ENCODE measurements around the gene SBNO2. TPM values are rescaled to one million over a fixed set of nuclear protein-coding genes. Genes with fewer than 3 reads are reported as not detected.

Gene SBNO2
- total and polyA plus RNA-seq, 9 of the 15 experiments (the other 6 are each of a cell fraction or from before 2014, with no cell fraction given), result 0.01 to 46.2 (median 6.7) TPM

DNA sequence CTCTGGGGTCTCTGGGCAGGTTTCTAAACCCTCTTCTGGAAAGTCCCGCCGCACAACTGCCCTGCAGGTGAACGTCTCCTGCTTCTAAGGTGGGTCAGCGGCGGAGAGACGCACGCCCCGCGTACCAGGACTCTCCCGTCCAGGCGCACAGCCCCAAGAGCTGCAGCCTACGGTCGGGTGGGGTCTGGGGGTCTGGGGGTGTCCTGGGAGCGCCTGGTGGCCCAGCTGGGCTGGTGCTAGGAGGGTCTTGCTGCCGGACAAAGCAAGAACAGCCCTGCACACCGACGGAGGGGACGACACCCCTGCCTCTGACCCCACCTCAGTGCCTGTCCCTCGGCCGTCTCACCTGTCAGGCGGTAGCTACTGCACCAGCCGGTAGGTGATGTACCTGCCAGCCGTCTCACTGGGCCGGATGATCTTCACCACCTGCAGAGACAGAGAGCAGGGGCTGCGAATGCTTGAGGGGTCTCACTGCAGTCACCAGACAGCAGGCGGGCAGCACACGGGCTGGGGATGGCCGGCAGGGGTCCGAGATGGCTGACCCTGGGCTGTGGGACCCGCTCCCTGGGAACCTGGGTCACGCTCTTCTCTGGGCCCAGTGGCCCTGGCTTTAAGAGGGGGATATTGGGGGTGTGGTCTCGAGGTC lies 84.8 kb downstream of the SBNO2 start:
- intact Hi-C loops (cut with micrococcal nuclease), result no loop called here
- H3K27ac ChIP-seq (ENCODE audit: extremely low read depth, low read depth, low read length), result no peak overlapping the region
- POLR2A ChIA-PET, result interaction anchor here (0.6 to 1.1 kb wide), 4 partner anchors 9 to 226 kb away, joined by 3 read pairs; partner anchors contain the start of gene ATP5F1D
- DNase-seq (ENCODE audit: extremely low read depth in 1 of 4, low spot score in 3 of 4), result no peak
- BruUV-seq (replicated peaks), result no TSS peak
- H3K4me2 ChIP-seq (ENCODE audit: insufficient read depth, low read length), result no peak overlapping the region
- H3K4me3 ChIP-seq, result no peak overlapping the region
- CTCF ChIA-PET (ENCODE audit: low intra/inter-chr PET ratio), result no interaction called here
- peaks cover 3% of the 10 kb centered on the region for H3K9me1 ChIP-seq (ENCODE audit: control insufficient read depth, insufficient read depth, low read length)
- H3K9me3 ChIP-seq (replicated peaks; ENCODE audit: control insufficient read depth, insufficient read depth, low read depth, low read length), result no peaks in the 10 kb centered on the region
- peaks cover 85% of the 10 kb centered on the region for H3K36me3 ChIP-seq (ENCODE audit: control insufficient read depth, insufficient read depth, low read length)
- peaks cover 3 to 68% of the 10 kb centered on the region in 2 experiments; a peak in 4 of 5 replicates for H3K4me1 ChIP-seq (replicated peaks in 1 of 2; ENCODE audit: control insufficient read depth in 2 of 2, insufficient read depth in 2 of 2, low read length in 2 of 2)
- peaks cover 26% of the 10 kb centered on the region for H3K79me2 ChIP-seq (ENCODE audit: control insufficient read depth, insufficient read depth, low read length)
- no peak overlapping the region for H2AFZ ChIP-seq (ENCODE audit: low read depth, low read length)
- in situ Hi-C loops (cut with MboI), result no loop called here
- no peak for FAIRE-seq
- 92% methylated on average over 30 of the region's 32 CpGs for WGBS (ENCODE audit: insufficient coverage, low coverage, missing lambda C conversion rate)
- no peak for ATAC-seq
- no peak for TF ChIP-seq MTA2 (IDR thresholded peaks at IDR 0.05; ENCODE audit: low read depth)
- no peak for TF ChIP-seq NR0B1 (IDR thresholded peaks at IDR 0.05; ENCODE audit: partially characterized antibody)
- TF ChIP-seq KDM1A (IDR thresholded peaks at IDR 0.05), result no peak
- TF ChIP-seq, protein P1, sequence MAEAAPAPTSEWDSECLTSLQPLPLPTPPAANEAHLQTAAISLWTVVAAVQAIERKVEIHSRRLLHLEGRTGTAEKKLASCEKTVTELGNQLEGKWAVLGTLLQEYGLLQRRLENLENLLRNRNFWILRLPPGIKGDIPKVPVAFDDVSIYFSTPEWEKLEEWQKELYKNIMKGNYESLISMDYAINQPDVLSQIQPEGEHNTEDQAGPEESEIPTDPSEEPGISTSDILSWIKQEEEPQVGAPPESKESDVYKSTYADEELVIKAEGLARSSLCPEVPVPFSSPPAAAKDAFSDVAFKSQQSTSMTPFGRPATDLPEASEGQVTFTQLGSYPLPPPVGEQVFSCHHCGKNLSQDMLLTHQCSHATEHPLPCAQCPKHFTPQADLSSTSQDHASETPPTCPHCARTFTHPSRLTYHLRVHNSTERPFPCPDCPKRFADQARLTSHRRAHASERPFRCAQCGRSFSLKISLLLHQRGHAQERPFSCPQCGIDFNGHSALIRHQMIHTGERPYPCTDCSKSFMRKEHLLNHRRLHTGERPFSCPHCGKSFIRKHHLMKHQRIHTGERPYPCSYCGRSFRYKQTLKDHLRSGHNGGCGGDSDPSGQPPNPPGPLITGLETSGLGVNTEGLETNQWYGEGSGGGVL (CRISPR knock-in tag; IDR thresholded peaks at IDR 0.05), result no peak
- TF ChIP-seq RBFOX2 (IDR thresholded peaks at IDR 0.05; ENCODE audit: low read depth, low read length), result peak; percentile 15; the same call in 1 of the 2 replicates
- no peak for TF ChIP-seq PCBP2 (IDR thresholded peaks at IDR 0.05; ENCODE audit: low read depth, low read length, poor library complexity, severe bottlenecking)
- TF ChIP-seq POLR2G (IDR thresholded peaks at IDR 0.05; ENCODE audit: low read depth, low read length), result 0 out of 2 replicates have a peak, but pooled peaks have one; percentile 9
- no peak for TF ChIP-seq KAT2B (IDR thresholded peaks at IDR 0.05; ENCODE audit: low read depth, low read length)
- TF ChIP-seq CTBP1 (IDR thresholded peaks at IDR 0.05; ENCODE audit: borderline replicate concordance), result no peak
- no peak for TF ChIP-seq NFIC (IDR thresholded peaks at IDR 0.05)
- 0 out of 2 replicates have a peak, but pooled peaks have one; percentile 34 for TF ChIP-seq SUPT5H (IDR thresholded peaks at IDR 0.05)
- TF ChIP-seq MTA1 (IDR thresholded peaks at IDR 0.05; ENCODE audit: borderline replicate concordance), result no peak
- peak; percentile 16 for TF ChIP-seq RBM22 (IDR thresholded peaks at IDR 0.05; ENCODE audit: low read depth, low read length, poor library complexity, severe bottlenecking)
- TF ChIP-seq PPARD (CRISPR knock-in tag; IDR thresholded peaks at IDR 0.05), result no peak
- H3K9ac ChIP-seq (ENCODE audit: insufficient read depth in 1 of 2, low read depth in 2 of 2, low read length in 2 of 2), result peak overlapping the region in 1 of 2 experiments; percentile 17; a peak in 2 of 4 replicates
- H3K27me3 ChIP-seq (ENCODE audit: control insufficient read depth in 2 of 2, insufficient read depth in 2 of 2, low read length in 2 of 2), result no peaks in the 10 kb centered on the region
- peaks cover 5% of the 10 kb centered on the region; the same call in 1 of the 2 replicates for H4K20me1 ChIP-seq (replicated peaks; ENCODE audit: control insufficient read depth, insufficient read depth, low read length)
